ENCODE data around the gene IL13. TPM values are rescaled to one million over a fixed set of nuclear protein-coding genes. Genes with fewer than 3 reads are reported as not detected.

The IL13 gene
- total and polyA plus RNA-seq, 10 of the 15 experiments (the other 5 are each of a cell fraction or from before 2014, with no cell fraction given), result 0.06 to 0.40 (median 0.11) TPM; not detected in 6

DNA sequence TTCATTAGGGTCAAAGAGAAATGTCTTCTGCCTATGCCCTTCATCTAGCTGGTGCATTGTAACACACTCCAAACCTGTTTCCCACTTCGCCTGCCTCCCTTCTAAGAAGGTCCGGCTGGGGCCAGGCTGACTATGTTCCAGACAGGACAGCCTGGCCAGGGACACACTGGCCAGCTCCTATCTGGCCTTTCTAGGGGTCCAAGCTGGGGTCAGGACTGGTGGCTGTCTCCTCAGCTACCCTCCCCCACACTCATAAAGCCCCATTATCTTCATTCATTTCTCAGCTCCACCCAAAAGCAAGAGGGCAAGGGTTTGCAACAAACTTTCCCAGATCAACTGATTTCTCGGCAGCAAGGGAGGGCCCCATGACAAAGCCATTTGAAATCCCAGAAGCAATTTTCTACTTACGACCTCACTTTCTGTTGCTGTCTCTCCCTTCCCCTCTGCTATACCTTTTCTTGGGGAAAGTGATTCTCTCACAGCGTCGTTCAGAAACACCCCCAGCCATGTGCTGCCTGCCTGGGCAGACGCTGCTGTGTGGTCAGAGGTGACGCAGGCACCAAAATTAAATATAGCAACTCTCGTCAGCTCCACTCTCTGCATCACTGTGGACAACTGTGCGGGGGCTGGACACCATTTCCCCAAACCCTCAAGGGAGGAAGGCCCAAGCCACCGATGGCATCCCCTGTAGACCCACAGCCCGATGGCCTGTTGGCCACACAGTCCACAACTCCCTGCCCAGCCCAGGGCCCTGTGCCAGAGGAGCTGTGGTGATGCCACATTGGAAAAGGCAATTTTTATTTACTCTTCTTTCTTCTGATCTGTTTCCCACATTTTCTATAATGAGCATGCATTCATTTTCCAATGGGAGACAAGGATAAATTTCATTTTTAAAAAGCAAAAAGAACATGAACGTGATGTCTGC lies 6.1 kb downstream of the IL13 start (continued):
- TF ChIP-seq, protein P1, sequence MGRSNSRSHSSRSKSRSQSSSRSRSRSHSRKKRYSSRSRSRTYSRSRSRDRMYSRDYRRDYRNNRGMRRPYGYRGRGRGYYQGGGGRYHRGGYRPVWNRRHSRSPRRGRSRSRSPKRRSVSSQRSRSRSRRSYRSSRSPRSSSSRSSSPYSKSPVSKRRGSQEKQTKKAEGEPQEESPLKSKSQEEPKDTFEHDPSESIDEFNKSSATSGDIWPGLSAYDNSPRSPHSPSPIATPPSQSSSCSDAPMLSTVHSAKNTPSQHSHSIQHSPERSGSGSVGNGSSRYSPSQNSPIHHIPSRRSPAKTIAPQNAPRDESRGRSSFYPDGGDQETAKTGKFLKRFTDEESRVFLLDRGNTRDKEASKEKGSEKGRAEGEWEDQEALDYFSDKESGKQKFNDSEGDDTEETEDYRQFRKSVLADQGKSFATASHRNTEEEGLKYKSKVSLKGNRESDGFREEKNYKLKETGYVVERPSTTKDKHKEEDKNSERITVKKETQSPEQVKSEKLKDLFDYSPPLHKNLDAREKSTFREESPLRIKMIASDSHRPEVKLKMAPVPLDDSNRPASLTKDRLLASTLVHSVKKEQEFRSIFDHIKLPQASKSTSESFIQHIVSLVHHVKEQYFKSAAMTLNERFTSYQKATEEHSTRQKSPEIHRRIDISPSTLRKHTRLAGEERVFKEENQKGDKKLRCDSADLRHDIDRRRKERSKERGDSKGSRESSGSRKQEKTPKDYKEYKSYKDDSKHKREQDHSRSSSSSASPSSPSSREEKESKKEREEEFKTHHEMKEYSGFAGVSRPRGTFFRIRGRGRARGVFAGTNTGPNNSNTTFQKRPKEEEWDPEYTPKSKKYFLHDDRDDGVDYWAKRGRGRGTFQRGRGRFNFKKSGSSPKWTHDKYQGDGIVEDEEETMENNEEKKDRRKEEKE (IDR thresholded peaks at IDR 0.05), result no peak
- TF ChIP-seq STAT1 (conservative IDR thresholded peaks at IDR 0.05) (no peak), TCF7 (IDR thresholded peaks at IDR 0.05; ENCODE audit: borderline replicate concordance) (no peak), DPF2 (IDR thresholded peaks at IDR 0.05) (peak; percentile 90), BACH1 (IDR thresholded peaks at IDR 0.05; ENCODE audit: borderline replicate concordance) (peak; percentile 79), ZZZ3 (IDR thresholded peaks at IDR 0.05; ENCODE audit: control insufficient read depth, insufficient read length, low read depth) (no peak), SMAD1 (IDR thresholded peaks at IDR 0.05; ENCODE audit: low read depth, partially characterized antibody) (peak; percentile 93), PML (IDR thresholded peaks at IDR 0.05; ENCODE audit: low read length) (no peak), TCF3 (IDR thresholded peaks at IDR 0.05; ENCODE audit: borderline replicate concordance, insufficient read depth, low read depth, low read length) (peak; percentile 90; the same call in 1 of the 2 replicates), HCFC1 (IDR thresholded peaks at IDR 0.05; ENCODE audit: low read length) (no peak), ATF7 (IDR thresholded peaks at IDR 0.05; ENCODE audit: low read depth) (peak; percentile 98), NFYB (IDR thresholded peaks at IDR 0.05; ENCODE audit: insufficient read depth, low read depth, low read length) (no peak), SIX5 (IDR thresholded peaks at IDR 0.05; ENCODE audit: low read depth, low read length, severe bottlenecking) (no peak), SP1 (IDR thresholded peaks at IDR 0.05; ENCODE audit: low read depth, low read length) (peak; percentile 89), MEF2A (IDR thresholded peaks at IDR 0.05; ENCODE audit: insufficient read depth, low read depth, low read length) (peak; percentile 98), TARDBP (IDR thresholded peaks at IDR 0.05; ENCODE audit: borderline replicate concordance) (no peak), SUZ12 (IDR thresholded peaks at IDR 0.05; ENCODE audit: unreplicated experiment) (no peak)
- TF ChIP-seq, protein P2, sequence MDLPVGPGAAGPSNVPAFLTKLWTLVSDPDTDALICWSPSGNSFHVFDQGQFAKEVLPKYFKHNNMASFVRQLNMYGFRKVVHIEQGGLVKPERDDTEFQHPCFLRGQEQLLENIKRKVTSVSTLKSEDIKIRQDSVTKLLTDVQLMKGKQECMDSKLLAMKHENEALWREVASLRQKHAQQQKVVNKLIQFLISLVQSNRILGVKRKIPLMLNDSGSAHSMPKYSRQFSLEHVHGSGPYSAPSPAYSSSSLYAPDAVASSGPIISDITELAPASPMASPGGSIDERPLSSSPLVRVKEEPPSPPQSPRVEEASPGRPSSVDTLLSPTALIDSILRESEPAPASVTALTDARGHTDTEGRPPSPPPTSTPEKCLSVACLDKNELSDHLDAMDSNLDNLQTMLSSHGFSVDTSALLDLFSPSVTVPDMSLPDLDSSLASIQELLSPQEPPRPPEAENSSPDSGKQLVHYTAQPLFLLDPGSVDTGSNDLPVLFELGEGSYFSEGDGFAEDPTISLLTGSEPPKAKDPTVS (IDR thresholded peaks at IDR 0.05; ENCODE audit: low read depth, low read length), result no peak
- TF ChIP-seq, protein P3, sequence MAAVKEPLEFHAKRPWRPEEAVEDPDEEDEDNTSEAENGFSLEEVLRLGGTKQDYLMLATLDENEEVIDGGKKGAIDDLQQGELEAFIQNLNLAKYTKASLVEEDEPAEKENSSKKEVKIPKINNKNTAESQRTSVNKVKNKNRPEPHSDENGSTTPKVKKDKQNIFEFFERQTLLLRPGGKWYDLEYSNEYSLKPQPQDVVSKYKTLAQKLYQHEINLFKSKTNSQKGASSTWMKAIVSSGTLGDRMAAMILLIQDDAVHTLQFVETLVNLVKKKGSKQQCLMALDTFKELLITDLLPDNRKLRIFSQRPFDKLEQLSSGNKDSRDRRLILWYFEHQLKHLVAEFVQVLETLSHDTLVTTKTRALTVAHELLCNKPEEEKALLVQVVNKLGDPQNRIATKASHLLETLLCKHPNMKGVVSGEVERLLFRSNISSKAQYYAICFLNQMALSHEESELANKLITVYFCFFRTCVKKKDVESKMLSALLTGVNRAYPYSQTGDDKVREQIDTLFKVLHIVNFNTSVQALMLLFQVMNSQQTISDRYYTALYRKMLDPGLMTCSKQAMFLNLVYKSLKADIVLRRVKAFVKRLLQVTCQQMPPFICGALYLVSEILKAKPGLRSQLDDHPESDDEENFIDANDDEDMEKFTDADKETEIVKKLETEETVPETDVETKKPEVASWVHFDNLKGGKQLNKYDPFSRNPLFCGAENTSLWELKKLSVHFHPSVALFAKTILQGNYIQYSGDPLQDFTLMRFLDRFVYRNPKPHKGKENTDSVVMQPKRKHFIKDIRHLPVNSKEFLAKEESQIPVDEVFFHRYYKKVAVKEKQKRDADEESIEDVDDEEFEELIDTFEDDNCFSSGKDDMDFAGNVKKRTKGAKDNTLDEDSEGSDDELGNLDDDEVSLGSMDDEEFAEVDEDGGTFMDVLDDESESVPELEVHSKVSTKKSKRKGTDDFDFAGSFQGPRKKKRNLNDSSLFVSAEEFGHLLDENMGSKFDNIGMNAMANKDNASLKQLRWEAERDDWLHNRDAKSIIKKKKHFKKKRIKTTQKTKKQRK (IDR thresholded peaks at IDR 0.05; ENCODE audit: low read depth, low read length), result no peak

All from GM12878 (cell line).